HG03196 (cell line): Measurements from ENCODE around the gene SMLR1.

Source experiments
- ATAC-seq: cut with Tn5 transposase; IDR thresholded peaks from one replicate; pipeline ENCODE4 v1.9.1; 2021; ENCODE audit not compliant: unreplicated experiment

The SMLR1 gene

GRCh38 chr6:130849594-130849993 is 22.4 kb downstream of the SMLR1 start:
- no peak for ATAC-seq

- no peak for ATAC-seq
Measured at GRCh38 chr6:130851026-130851425, 23.8 kb downstream of the SMLR1 start.

GRCh38 chr6:130852844-130853554 is 25.8 kb downstream of the SMLR1 start:
- ATAC-seq, result no peak

GRCh38 chr6:130853555-130854183 is 26.5 kb downstream of the SMLR1 start:
- ATAC-seq, result no peak

- ATAC-seq, result no peak
Measured at GRCh38 chr6:130858054-130858453, 30.8 kb downstream of the SMLR1 start.

- ATAC-seq, result no peak
Measured at GRCh38 chr6:130858498-130859160, 31.4 kb downstream of the SMLR1 start.

- ATAC-seq, result no peak
Measured at GRCh38 chr6:130859161-130859867, 32.1 kb downstream of the SMLR1 start.

- ATAC-seq, result no peak
Measured at GRCh38 chr6:130862370-130862769, 35.2 kb downstream of the SMLR1 start.

- no peak for ATAC-seq
Measured at GRCh38 chr6:130863415-130864230, 36.4 kb downstream of the SMLR1 start.

- ATAC-seq, result no peak
Measured at GRCh38 chr6:130864344-130864743, 37.1 kb downstream of the SMLR1 start.

- no peak for ATAC-seq
Measured at GRCh38 chr6:130865793-130866192, 38.6 kb downstream of the SMLR1 start.

GRCh38 chr6:130869681-130870080 is 42.5 kb downstream of the SMLR1 start:
- no peak for ATAC-seq

- no peak for ATAC-seq
Measured at GRCh38 chr6:130870179-130870880, 43.1 kb downstream of the SMLR1 start.

GRCh38 chr6:130872250-130873095 is 45.3 kb downstream of the SMLR1 start:
- ATAC-seq, result no peak

- no peak for ATAC-seq
Measured at GRCh38 chr6:130873746-130874145, 46.5 kb downstream of the SMLR1 start.

- ATAC-seq, result no peak
Measured at GRCh38 chr6:130879826-130880225, 52.6 kb downstream of the SMLR1 start.

- ATAC-seq, result no peak
Measured at GRCh38 chr6:130882370-130882769, 55.2 kb downstream of the SMLR1 start.

- no peak for ATAC-seq
Measured at GRCh38 chr6:130885392-130886192, 58.4 kb downstream of the SMLR1 start.
